ENCODE data around the gene IVD.

GRCh38 chr15:40369474-40369869 is 36.1 kb upstream of the IVD start:
- TF ChIP-seq POLR2A (IDR thresholded peaks at IDR 0.05) (no peak), CTCF (IDR thresholded peaks at IDR 0.05) (no peak)
